Activated naive CD8-positive, alpha-beta T cell treated with anti-CD3 and anti-CD28 coated beads, Interleukin-2, amount 50 U/mL, for 24 hours (primary cell): ENCODE results near the gene SORD.
A peak's percentile ranks its signal among the peaks of the same experiment; 100 is the strongest.
"Not testable (repeated sequence)": the region's sequence is repeated elsewhere in the genome, so short reads cannot be mapped to it uniquely, and the experiment has no call there.

Experiments
- ATAC-seq: fragments of 150-1000 bp; cut with Tn5 transposase; one replicate; pipeline ENCODE4 v1.10.0; 2021
- DNase-seq: peaks from one replicate; pipeline ENCODE4 v3.0.0; 2021
- H3K27ac Mint-ChIP-seq: one replicate; pipeline ENCODE4 v1.8.0; 2021; ENCODE audit warnings: mild to moderate bottlenecking, mixed read lengths
- H3K27me3 Mint-ChIP-seq: one replicate; pipeline ENCODE4 v1.8.0; 2021; ENCODE audit warnings: mixed read lengths
- H3K36me3 Mint-ChIP-seq: one replicate; pipeline ENCODE4 v1.8.0; 2021; ENCODE audit warnings: low read depth, mixed read lengths
- H3K4me1 Mint-ChIP-seq: one replicate; pipeline ENCODE4 v1.8.0; 2021; ENCODE audit warnings: mixed read lengths
- H3K4me3 Mint-ChIP-seq: one replicate; pipeline ENCODE4 v1.8.0; 2021; ENCODE audit warnings: mild to moderate bottlenecking, moderate library complexity, mixed read lengths
- H3K9me3 Mint-ChIP-seq: one replicate; pipeline ENCODE4 v1.8.0; 2021; ENCODE audit warnings: mixed read lengths

The SORD gene

DNA sequence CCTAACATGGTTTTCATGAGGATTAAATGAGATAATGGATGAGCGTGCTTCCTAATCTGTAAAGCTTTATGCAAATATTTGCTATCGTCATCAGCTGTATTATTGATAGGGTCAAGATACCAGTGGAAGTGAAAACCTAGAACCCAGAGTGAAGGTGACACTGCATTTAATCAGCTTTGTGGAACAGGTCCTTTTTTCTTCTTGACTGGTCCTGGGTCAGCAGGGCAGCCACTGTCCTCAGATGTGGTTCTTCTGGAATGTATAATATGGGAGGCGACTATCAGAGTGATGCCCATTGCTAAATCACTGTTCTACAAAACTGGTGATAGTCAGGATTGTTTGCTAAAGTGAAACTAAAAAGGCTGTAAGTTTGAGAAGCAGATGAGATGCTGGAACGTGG, 41.4 kb downstream of the SORD start:
- H3K27ac Mint-ChIP-seq = peak overlapping the region; percentile 14
- H3K9me3 Mint-ChIP-seq = no peaks in the 10 kb centered on the region
- H3K4me1 Mint-ChIP-seq = peaks cover 9% of the 10 kb centered on the region
- DNase-seq (no peak), ATAC-seq (no peak)
- H3K36me3 Mint-ChIP-seq = peaks cover 24% of the 10 kb centered on the region
- H3K4me3 Mint-ChIP-seq = no peak overlapping the region
- H3K27me3 Mint-ChIP-seq = no peaks in the 10 kb centered on the region

DNA sequence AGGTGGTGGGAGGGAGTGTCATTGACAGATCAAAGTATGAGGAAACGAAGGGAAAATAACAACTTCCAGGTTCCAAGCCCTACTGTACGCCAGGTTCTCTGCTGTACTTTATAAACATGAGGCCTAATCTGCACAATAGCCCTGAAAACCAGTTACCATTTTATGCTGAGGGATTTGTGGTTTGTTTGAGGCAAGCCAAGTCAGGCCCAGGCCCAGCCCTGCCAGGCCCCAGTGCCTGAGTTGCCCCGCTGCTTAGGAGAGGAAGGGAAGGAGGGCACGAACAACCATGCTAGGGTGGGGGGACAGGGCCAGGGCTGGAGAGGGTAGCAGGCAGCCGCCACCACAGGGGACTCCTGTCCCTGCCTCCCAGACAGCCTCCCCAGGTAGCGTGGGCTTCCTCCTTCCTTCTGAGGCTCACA, 47.0 kb downstream of the SORD start:
- H3K9me3 Mint-ChIP-seq, ATAC-seq, H3K27ac Mint-ChIP-seq, H3K4me1 Mint-ChIP-seq, H3K27me3 Mint-ChIP-seq, DNase-seq, H3K4me3 Mint-ChIP-seq: not testable (repeated sequence)
- peaks cover 16% of the 10 kb centered on the region for H3K36me3 Mint-ChIP-seq

DNA sequence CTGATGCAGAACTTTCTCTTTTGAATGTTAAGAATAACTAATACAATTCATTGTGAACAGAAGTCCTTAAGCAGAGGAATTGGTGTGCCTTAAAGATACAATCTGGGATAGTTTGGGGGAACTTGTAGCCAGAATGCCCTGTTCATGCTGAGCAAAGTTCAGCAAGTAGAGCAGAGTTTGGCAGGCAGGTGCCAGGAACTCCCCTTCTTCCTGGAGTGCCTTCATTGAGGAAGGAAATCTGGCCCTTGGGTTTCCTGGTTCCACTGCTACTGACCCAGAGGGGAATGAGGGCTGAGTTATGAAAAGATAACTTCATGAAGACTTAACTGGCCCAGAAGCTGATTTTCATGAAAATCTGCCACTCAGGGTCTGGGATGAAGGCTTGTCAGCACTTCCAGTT, 50.6 kb downstream of the SORD start:
- H3K27me3 Mint-ChIP-seq, H3K27ac Mint-ChIP-seq, H3K4me1 Mint-ChIP-seq, H3K9me3 Mint-ChIP-seq, H3K36me3 Mint-ChIP-seq, ATAC-seq, H3K4me3 Mint-ChIP-seq, DNase-seq: not testable (repeated sequence)

DNA sequence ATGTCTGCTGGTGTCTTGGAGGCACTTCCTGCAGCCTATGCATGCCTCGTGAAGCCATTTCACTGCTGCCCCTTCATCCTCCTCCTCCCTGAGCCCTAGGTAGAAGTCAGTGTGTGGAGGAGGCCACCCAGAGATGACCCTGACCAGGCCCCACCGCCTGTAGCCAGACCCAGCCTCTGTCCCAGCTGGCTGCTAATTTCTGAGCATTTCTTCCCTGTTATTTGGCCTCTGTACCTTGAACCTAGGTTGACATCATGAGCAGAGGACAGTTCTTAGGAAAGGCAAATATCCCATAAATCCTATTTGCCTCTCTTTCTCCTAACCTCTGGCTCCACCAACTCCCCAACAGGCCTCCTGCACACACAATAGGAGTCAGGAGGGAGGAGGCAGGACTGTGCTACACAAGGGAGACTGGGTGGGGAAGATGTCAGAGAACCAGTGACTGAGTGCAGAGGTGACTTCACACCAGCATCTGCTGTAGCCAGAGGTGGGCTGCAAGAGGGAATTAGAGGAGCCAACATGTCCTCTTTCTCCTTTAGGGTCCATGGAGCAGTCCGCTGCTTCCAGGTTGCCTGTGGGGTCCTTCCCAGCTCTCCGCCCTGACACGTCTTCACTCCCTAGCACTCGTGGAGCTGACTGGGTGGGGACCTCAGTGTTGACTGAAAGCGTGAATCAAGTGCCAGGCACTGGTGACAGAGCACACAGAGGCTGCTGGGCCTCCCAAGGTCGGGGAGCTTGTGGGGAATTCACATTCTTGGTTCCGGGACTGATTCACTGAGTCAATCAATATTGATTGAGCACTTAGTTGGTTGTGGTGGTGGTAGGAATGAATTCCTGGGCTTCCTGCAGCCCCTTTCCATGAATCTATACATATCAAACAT, 52.7 kb downstream of the SORD start:
- H3K9me3 Mint-ChIP-seq, ATAC-seq, H3K4me3 Mint-ChIP-seq, H3K4me1 Mint-ChIP-seq, DNase-seq, H3K27ac Mint-ChIP-seq, H3K36me3 Mint-ChIP-seq, H3K27me3 Mint-ChIP-seq: not testable (repeated sequence)

DNA sequence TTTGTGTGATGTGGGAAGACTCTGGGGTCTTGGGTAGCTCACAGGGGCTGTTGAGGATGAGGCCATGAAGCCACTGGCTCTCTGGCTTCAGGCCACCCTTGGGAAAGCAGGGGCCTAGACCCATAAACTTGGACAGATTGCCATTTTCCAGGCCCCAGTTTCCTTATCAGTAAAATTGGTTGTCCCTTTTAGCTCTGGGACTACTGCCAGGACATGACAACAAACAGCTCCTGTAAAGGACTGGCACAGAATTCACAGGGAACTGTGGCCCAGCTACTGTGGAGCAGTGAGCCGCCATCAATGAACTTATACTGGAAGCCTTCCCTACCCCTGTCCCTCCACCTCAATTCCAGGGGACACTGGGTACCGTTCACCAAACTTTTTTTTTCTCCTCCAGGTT, 54.4 kb downstream of the SORD start:
- H3K4me1 Mint-ChIP-seq, ATAC-seq, H3K4me3 Mint-ChIP-seq, H3K27ac Mint-ChIP-seq, H3K9me3 Mint-ChIP-seq, H3K36me3 Mint-ChIP-seq, H3K27me3 Mint-ChIP-seq, DNase-seq: not testable (repeated sequence)

DNA sequence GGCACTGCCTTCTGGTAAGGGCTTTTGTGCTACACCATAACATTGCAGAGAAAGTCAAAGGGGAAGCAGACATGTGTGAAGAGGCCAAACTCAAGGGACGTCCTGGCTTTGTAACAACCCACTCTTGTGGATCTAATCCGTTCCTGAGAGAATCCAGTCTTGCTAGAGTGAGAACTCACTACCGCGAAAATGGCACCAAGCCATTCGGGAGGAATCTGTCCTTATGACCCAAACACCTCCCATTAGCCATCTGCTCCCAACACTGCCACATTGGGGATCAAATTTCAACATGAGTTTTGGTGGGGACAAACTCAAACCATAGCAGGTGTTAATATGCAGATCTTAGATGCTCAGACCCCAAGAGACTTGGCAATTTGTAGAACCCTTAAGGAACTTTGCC, 56.2 kb downstream of the SORD start:
- not testable (repeated sequence) for H3K9me3 Mint-ChIP-seq, H3K4me1 Mint-ChIP-seq, H3K27me3 Mint-ChIP-seq, H3K27ac Mint-ChIP-seq, DNase-seq, ATAC-seq, H3K4me3 Mint-ChIP-seq, H3K36me3 Mint-ChIP-seq

DNA sequence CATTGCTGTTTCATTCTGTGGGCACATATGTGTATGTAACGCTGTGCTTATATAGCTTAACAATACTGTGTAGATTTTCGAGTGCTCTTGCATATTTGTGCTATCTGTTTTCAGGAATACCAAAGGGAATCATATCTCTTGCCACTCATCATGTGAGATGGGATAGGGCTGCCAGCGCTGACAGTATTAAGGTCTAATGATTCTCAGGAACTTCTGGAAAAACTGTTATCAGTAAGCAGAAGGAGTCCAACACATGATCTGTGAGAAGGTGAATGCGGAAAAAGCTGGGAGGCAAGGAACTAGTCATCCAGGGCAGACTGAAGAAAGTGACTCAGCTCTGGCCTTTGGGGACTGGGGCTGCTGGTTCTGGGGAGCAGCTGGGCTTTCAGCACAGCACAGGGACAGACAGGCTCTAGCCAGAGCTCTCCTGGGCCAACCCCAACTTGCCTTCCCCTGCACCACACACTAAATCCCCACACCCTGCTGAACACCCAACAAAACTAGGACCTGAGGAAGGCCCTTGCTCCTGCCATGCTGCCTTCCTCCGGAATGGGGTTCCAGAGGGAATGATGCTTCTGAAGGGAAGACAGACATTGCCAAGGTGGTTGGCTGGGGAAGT, 56.7 kb downstream of the SORD start:
- not testable (repeated sequence) for H3K4me3 Mint-ChIP-seq, H3K9me3 Mint-ChIP-seq, DNase-seq, H3K27ac Mint-ChIP-seq, H3K36me3 Mint-ChIP-seq, H3K27me3 Mint-ChIP-seq, H3K4me1 Mint-ChIP-seq
- peak; percentile 38 for ATAC-seq

DNA sequence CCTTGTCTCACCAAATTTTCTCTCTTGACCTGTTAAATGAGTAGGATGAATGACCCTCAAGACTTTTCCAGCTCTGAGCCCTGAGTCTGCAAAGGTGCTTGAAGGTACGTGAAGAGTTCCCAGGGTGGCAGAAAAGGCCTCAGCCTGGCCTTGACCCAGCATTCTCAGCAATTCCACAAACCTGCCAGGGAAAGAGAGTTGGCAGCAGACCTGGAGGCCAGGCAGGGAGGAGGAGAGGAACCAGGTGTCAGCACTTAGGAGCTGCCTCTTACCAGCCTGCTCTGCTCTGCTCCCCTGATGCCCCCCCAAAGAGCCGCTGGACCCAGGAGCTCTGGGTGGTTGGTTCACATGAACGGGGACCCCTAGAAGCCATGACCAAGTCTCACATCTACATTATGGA, 57.6 kb downstream of the SORD start:
- not testable (repeated sequence) for H3K9me3 Mint-ChIP-seq, H3K27me3 Mint-ChIP-seq, H3K36me3 Mint-ChIP-seq

DNA sequence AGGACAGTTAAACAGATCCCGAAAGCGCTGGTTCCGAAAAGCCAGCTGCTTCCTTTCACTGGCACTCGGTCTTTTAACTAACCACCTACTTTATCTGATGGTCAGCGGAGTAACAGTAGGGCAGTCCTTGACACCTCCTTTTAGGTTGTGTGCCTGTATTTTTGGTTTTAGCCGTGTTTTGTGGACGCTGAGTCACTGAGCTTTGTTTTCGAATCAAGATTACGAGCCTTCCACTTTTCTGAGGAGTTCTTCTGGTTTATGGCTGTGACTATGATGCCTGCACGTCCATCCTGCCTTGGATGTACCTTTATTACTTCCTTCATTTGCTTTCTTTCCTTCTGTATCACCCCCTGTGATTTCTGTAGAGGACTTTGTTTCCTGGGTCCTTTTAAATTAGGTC, 59.4 kb downstream of the SORD start:
- DNase-seq, H3K36me3 Mint-ChIP-seq, H3K27me3 Mint-ChIP-seq, ATAC-seq, H3K4me3 Mint-ChIP-seq, H3K27ac Mint-ChIP-seq, H3K4me1 Mint-ChIP-seq, H3K9me3 Mint-ChIP-seq: not testable (repeated sequence)

More for the DNA sequence above, 57.6 kb downstream of the SORD start:
- not testable (repeated sequence) for H3K4me1 Mint-ChIP-seq, H3K27ac Mint-ChIP-seq, H3K4me3 Mint-ChIP-seq, ATAC-seq, DNase-seq

DNA sequence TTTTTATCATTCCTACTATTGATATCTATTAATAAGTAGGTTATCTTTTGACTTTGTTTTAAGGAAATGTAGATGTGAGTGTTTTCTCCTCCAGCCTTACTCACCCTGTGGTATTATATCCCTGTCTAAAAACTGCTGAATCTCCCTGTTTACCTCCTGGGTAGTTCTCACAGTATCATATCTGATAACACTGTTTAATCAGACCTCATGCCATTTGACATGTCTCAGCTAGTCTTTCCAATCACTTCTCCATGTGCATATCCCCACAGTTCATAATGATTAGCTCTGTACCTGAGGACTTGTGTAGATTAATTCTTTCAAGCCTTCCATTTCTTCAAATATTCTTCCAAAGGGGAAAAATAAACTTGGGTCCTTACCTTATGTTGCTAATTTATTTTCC, 60.2 kb downstream of the SORD start:
- Mint-ChIP-seq H3K36me3 (no peaks in the 10 kb centered on the region), H3K4me1 (no peaks in the 10 kb centered on the region), H3K27ac (no peak overlapping the region), H3K27me3 (peaks cover 2% of the 10 kb centered on the region), H3K4me3 (no peak overlapping the region), H3K9me3 (no peaks in the 10 kb centered on the region)
- ATAC-seq (no peak), DNase-seq (no peak)

DNA sequence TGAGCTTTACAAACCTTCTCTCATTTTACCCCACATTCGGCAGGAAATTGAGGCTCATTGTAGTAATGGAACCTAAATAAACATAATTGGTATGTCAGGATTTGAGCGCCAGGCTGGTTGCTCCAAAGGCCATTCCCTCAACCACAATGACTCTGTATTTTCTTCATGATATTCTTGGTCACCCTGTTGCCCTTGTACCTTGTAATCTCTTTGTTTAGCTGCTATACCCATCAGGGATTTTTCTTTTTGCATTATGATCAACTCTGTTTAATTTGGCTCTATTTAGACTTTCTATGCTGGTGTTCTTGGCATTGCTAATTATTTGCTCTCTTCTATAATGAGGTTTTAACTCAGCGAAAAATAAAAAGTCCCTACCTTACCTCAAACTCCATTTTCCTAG, 61.2 kb downstream of the SORD start:
- no peaks in the 10 kb centered on the region for H3K9me3 Mint-ChIP-seq
- ATAC-seq (no peak), DNase-seq (no peak)

DNA sequence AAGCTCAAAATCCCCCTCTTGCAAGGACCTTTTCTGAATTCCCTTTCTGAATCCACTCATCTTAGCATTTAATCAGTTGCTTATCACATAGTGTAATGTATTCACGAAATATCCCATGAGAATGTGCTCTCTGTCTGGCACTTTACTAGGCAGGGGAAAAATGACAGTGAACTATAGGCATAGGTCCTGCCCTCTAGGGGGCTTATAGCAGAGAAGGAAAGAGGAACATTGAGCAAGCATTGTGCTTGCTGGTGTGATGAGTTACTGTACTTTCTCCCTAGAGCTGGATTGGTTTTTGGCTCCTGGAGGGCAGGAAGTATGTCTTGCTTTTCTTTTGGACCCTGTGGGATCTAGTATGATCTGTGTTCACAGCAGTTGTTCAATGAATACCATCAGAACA, 64.5 kb downstream of the SORD start:
- H3K4me3 Mint-ChIP-seq = no peak overlapping the region
- ATAC-seq (no peak), DNase-seq (no peak)
- H3K36me3 Mint-ChIP-seq = no peaks in the 10 kb centered on the region
- H3K27me3 Mint-ChIP-seq = peaks cover 10% of the 10 kb centered on the region
- H3K9me3 Mint-ChIP-seq = no peaks in the 10 kb centered on the region
- H3K4me1 Mint-ChIP-seq = no peaks in the 10 kb centered on the region
- H3K27ac Mint-ChIP-seq = no peak overlapping the region

More for the DNA sequence above, 61.2 kb downstream of the SORD start:
- no peaks in the 10 kb centered on the region for H3K4me1 Mint-ChIP-seq
- H3K27ac Mint-ChIP-seq = no peak overlapping the region
- H3K27me3 Mint-ChIP-seq = peaks cover 2% of the 10 kb centered on the region
- H3K4me3 Mint-ChIP-seq = no peak overlapping the region
- H3K36me3 Mint-ChIP-seq = no peaks in the 10 kb centered on the region

DNA sequence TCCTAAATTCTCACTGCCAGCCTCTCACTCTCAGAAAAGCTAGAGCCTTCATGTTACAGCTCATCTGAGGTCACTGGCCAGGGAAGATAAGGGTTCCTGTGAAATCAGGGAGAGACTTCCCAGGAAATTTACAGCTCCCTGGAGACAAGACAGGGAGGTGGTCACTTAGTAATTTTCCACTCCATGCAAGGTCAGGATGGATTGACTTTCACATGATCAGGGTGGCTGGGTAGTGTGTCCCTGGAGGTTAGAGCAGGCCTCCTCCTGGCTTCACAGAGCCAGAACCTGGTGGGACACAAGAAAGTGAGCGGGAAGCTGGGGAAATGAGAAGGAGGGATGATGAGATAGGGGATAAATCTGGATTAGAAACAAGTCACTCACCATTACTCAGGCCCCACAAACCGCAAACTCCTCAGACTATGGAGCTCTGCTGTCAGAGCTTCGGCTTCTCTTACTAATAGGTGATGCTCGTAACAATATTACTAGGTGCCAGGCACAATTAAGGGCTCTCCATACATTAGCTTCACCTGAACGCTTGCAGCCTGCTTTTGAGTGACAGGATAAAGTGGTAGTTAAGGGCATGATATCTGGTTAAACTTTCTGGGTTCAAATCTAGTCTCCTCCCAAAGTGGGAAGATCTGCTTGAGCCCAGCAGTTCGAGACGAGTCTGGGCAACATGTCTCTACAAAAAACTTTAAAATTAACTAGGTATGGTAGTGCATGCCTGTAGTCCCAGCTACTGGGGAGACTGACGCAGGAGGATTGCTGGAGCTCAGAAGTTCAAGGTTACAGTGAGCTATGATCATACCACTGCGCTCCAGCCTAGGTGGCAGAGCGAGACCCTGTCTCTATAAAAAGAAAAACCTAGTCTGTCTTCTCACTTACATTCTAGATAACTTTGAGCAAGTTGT, 66.1 kb downstream of the SORD start:
- peaks cover 7% of the 10 kb centered on the region for H3K27me3 Mint-ChIP-seq
- no peaks in the 10 kb centered on the region for H3K36me3 Mint-ChIP-seq
- H3K4me3 Mint-ChIP-seq = no peak overlapping the region
- DNase-seq (no peak), ATAC-seq (no peak)
- no peaks in the 10 kb centered on the region for H3K9me3 Mint-ChIP-seq
- H3K4me1 Mint-ChIP-seq = no peaks in the 10 kb centered on the region
- no peak overlapping the region for H3K27ac Mint-ChIP-seq

DNA sequence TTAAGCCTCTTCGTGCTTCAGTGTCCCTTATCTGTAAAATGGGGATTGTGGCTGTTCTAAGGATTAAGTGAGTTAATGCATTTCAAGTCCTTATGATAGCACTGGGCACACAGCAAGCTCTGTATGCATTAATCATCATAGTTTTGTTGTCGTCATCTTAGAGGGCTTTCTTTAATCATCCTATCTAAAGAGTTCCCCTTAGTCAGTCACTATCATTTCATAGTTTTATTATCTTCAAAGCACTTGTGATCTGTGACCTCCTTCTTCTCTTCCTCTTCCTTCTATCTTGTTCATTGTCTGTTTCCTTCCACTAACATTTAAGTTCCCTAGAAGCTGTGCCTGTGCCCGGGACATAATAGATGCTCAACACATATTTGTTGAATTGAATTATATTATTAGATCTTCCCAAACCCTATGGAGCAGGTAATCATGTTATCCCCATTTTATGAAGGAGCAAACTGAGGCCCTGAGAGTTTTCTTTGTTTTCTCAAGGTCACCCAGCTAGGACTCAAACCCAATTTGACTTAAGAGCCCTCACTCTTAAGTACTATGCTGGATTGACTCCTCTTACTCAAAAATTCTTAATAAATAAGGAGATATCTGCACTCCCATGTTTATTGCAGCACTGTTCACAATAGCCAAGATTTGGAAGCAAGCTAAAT, 66.8 kb downstream of the SORD start:
- DNase-seq = no peak
- Mint-ChIP-seq H3K27me3 (peaks cover 7% of the 10 kb centered on the region), H3K9me3 (no peaks in the 10 kb centered on the region), H3K36me3 (no peaks in the 10 kb centered on the region), H3K4me1 (no peaks in the 10 kb centered on the region), H3K27ac (no peak overlapping the region), H3K4me3 (no peak overlapping the region)
- no peak for ATAC-seq
